ENCODE data around the gene FAU. TPM values are rescaled to one million over a fixed set of nuclear protein-coding genes. Genes with fewer than 3 reads are reported as not detected.
A peak's percentile ranks its signal among the peaks of the same experiment; 100 is the strongest.

Gene FAU
- total and polyA plus RNA-seq, 9 of the 15 experiments (the other 6 are each of a cell fraction or from before 2014, with no cell fraction given): 433 to 1,827 (median 942) TPM

DNA sequence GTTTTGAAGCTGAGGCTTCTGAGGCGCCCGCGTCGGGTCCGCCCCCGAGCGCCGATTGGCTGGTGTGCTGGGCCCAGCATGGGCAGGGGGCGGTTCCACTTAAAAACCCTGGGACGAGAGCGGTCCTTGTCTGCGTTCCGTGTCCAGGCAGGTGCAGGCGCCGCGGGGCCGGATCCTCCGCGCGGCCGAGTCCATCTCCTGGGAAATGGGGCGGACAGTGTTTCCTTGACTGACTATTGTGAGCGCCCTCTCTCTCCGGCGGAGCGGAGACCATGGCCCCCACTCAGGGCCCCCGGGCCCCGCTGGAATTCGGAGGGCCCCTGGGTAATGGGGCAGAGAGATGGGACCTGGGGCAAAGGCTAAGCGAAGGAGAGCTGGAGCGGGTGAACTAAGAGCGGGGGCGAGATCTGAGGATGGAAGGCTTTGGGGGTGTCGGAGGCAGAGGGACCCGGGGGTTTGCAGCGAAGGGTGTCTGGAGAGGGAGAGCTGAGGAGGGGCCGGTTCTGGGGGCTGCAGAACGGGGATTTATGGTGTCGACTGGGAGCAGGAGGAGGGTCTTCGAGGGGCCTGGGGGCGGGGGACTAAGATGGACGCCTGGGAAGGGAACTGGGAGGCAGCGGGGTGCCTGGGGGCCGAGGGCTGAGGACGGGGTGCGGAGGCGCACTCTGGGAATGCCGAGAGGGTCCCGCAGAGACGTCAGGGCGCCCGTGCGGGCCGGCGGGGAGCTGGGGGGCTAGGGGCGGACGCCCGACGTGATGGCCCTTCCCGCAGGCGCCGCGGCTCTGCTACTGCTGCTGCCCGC lies 10.0 kb downstream of the FAU start, which contains the start of gene TM7SF2 (continued):
- peak; percentile 98 for TF ChIP-seq KDM5B (IDR thresholded peaks at IDR 0.05; ENCODE audit: insufficient replicate concordance, low read depth, low read length)
- TF ChIP-seq ETV1 (tag; conservative IDR thresholded peaks at IDR 0.05; ENCODE audit: low read depth): no peak
- TF ChIP-seq TOE1 (IDR thresholded peaks at IDR 0.05; ENCODE audit: borderline replicate concordance): 0 out of 2 replicates have a peak, but pooled peaks have one; percentile 35
- TF ChIP-seq TOE1 (CRISPR knock-in tag; IDR thresholded peaks at IDR 0.05; ENCODE audit: borderline replicate concordance, low read depth): no peak
- no peak for TF ChIP-seq ZNF785 (CRISPR knock-in tag; IDR thresholded peaks at IDR 0.05)
- TF ChIP-seq, protein P1, sequence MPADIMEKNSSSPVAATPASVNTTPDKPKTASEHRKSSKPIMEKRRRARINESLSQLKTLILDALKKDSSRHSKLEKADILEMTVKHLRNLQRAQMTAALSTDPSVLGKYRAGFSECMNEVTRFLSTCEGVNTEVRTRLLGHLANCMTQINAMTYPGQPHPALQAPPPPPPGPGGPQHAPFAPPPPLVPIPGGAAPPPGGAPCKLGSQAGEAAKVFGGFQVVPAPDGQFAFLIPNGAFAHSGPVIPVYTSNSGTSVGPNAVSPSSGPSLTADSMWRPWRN (IDR thresholded peaks at IDR 0.05; ENCODE audit: low read depth): no peak
- TF ChIP-seq GABPA (tag; conservative IDR thresholded peaks at IDR 0.05; ENCODE audit: low read depth): no peak
- TF ChIP-seq GTF2E2 (tag; IDR thresholded peaks at IDR 0.05): no peak
- no peak for TF ChIP-seq ZNF76 (CRISPR knock-in tag; IDR thresholded peaks at IDR 0.05; ENCODE audit: borderline replicate concordance)
- no peak for TF ChIP-seq RNF2 (IDR thresholded peaks at IDR 0.05)
- no peak for TF ChIP-seq ZBED1 (IDR thresholded peaks at IDR 0.05)
- no peak for TF ChIP-seq ATF3 (IDR thresholded peaks at IDR 0.05)
- no peak for TF ChIP-seq ATF3 (CRISPR knock-in tag; conservative IDR thresholded peaks at IDR 0.05)
- TF ChIP-seq NRF1 (conservative IDR thresholded peaks at IDR 0.05 in 1 of 2, IDR thresholded peaks at IDR 0.05 in 1 of 2): peak; percentile 75 to 79
- TF ChIP-seq, protein P2, sequence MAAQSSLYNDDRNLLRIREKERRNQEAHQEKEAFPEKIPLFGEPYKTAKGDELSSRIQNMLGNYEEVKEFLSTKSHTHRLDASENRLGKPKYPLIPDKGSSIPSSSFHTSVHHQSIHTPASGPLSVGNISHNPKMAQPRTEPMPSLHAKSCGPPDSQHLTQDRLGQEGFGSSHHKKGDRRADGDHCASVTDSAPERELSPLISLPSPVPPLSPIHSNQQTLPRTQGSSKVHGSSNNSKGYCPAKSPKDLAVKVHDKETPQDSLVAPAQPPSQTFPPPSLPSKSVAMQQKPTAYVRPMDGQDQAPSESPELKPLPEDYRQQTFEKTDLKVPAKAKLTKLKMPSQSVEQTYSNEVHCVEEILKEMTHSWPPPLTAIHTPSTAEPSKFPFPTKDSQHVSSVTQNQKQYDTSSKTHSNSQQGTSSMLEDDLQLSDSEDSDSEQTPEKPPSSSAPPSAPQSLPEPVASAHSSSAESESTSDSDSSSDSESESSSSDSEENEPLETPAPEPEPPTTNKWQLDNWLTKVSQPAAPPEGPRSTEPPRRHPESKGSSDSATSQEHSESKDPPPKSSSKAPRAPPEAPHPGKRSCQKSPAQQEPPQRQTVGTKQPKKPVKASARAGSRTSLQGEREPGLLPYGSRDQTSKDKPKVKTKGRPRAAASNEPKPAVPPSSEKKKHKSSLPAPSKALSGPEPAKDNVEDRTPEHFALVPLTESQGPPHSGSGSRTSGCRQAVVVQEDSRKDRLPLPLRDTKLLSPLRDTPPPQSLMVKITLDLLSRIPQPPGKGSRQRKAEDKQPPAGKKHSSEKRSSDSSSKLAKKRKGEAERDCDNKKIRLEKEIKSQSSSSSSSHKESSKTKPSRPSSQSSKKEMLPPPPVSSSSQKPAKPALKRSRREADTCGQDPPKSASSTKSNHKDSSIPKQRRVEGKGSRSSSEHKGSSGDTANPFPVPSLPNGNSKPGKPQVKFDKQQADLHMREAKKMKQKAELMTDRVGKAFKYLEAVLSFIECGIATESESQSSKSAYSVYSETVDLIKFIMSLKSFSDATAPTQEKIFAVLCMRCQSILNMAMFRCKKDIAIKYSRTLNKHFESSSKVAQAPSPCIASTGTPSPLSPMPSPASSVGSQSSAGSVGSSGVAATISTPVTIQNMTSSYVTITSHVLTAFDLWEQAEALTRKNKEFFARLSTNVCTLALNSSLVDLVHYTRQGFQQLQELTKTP (IDR thresholded peaks at IDR 0.05; ENCODE audit: low read depth in 1 of 2, partially characterized antibody in 2 of 2): peak in 1 of 2 experiments; percentile 20
- TF ChIP-seq FOXJ2 (tag; IDR thresholded peaks at IDR 0.05): no peak
- no peak for TF ChIP-seq TCFL5 (CRISPR knock-in tag; conservative IDR thresholded peaks at IDR 0.05)
- no peak for TF ChIP-seq ZNF133 (CRISPR knock-in tag; IDR thresholded peaks at IDR 0.05)
- no peak for TF ChIP-seq FOXP1 (CRISPR knock-in tag; IDR thresholded peaks at IDR 0.05)
